HEK293T (cell line): ENCODE data around the gene FRMD4B.

ENCODE experiments used
- FOXA1 ChIP-seq: fragments of 450-650 bp; IDR thresholded peaks from 2 replicates; pipeline ENCODE4 v1.6.1; 2016; ENCODE audit warnings: mild to moderate bottlenecking
- FOXM1 ChIP-seq: fragments of 450-650 bp; IDR thresholded peaks from 2 replicates; pipeline ENCODE4 v1.6.1; 2017; ENCODE audit warnings: mild to moderate bottlenecking, borderline replicate concordance
- L3MBTL2 ChIP-seq: fragments of 450-650 bp; conservative IDR thresholded peaks from 2 replicates; pipeline ENCODE4 v1.6.1; 2016; ENCODE audit warnings: mild to moderate bottlenecking
- SP1 ChIP-seq: fragments of 450-650 bp; IDR thresholded peaks from 2 replicates; pipeline ENCODE4 v1.6.1; 2017
- SUZ12 ChIP-seq: fragments of 450-650 bp; IDR thresholded peaks from 2 replicates; pipeline ENCODE4 v1.6.1; 2016; ENCODE audit warnings: mild to moderate bottlenecking
- ZNF384 ChIP-seq: fragments of 450-650 bp; IDR thresholded peaks from 2 replicates; pipeline ENCODE4 v1.6.1; 2016

- TF ChIP-seq FOXA1 = no peak
- TF ChIP-seq FOXM1 = no peak
- no peak for TF ChIP-seq L3MBTL2
- TF ChIP-seq SP1 = no peak
- TF ChIP-seq ZNF384 = no peak
- no peak for TF ChIP-seq SUZ12
Measured at GRCh38 chr3:69386556-69387385, 883 bp upstream of the FRMD4B start.
